Cardiac atrium fibroblast (primary cell): Measurements from ENCODE around the gene ATF6B. TPM values are rescaled to one million over a fixed set of nuclear protein-coding genes. Genes with fewer than 3 reads are reported as not detected.

Experiments
- total RNA-seq: library from RNA; depleted of rRNA; stranded (reverse); fragments of >200 nt; gene quantifications from 2 replicates; pipeline ENCODE4 v1.2.3, GENCODE V29; 2015

ATF6B gene
- 19.5 and 20.7 TPM in 2 replicates for total RNA-seq

DNA sequence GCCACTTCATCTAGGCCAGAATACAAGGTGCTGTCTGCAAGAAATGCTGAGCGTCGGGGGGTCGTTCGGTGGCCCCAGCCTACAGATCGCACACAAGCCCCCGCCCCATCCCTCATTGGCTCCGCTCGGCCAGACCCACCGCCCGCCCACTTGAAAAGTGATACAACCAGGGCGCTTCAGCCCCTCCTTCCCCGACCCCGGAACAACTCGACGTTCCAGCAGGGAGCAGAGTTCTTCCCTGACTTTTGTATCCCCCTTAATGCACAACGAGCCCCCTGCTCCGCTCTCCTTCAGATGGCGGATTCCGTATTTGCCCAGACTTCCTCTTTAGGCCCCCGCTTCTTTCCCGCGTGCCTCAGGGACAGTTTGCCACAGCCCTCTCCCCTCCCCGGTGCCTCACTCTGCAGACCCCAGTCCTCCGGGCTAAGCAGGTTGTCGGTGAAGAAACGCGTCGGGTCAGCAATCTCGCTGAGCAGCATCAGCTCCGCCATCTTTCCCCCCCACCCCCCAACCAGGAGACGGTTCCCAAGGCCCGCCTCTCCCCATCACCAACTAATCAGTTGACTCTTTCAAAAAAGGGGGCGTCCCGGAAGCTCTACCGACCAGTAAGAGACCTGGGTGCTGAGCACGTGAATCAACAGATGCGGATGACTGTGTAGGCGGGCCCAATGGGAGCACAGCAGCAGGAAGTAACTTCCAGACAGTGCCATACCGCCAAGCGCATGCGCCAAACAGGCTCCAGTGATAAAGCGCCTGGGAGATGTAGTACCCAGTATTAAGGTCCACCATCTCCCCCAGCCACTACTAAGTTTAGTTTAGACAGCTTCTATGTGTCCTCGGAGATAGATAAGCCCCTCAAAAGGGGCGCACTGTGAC is at the start of gene ATF6B:
ATF6B (minus strand) TSS at position 530 of the 876 bp plus-strand sequence; CDS start at position 491, 39 bp downstream.

DNA sequence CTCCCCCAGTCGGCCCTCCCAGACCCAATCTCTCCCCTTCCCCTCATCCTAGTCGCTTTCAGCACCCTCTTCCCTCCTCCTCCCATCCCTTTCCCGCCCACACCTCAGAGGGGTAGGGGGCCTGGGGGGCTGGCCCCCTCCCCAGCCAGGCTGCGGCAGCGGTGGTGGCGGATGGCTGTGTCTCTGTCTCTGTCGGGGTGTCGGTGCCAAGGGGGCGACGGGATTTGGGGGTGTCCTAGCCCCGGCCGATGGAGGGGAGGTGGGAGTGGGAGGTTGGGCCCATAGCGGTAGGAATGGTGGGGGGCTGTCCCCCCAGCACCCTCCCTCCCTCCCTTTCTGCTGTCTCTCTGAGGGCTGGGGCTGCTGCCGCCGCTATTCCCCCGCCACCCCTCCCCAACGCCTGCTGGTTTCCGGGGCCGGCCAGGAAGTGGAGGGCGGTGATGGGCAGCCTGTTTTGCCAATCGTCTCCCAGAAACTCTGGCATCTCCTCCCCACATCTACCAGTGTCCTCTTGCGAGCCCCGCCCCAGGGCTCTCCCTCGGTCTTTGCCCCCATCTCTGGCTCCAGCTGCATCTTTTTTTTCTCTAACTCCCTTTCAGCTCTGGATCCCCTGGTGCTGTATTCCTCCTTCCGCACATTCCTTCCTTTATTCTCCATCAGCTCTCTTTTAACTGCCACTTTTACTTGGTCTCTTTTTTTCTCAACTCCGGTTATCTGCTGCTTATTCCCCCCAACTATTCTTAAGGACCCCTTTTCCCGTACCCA is 47.8 kb upstream of the ATF6B start, which contains the start of gene AGPAT1:
AGPAT1 (minus strand) TSS at position 374 of the 765 bp plus-strand sequence. CDS start 4,588 bp downstream, outside the sequence.

DNA sequence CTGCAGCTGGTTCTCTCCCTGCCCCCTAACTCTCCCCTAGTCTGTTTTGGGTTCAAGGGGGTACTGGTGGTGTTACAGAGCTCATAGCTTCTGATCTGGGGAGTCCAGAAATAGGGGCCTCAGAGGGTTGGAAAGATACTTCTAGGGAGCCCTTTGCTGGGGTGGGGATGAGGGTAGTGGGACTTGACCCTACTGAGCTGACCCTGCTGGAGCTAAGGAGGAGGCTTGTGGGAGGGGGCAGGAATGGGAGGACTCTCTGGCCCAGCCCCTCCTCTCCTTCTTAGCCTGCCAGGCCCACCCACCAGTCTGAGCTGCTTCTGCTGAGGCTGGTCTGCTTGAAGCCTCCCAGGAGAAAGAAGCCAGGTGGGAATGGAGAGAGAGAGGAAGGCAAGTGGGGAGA is 36.2 kb upstream of the ATF6B start, which contains the start of gene EGFL8:
EGFL8 (plus strand) TSS at position 301 of the 400 bp plus-strand sequence. CDS start 1,571 bp downstream, outside the sequence.

GRCh38 chr6:32153564-32154513 is 25.8 kb upstream of the ATF6B start, which contains the start of gene PPT2:
PPT2 (plus strand) TSS chr6:32154141; CDS start chr6:32154595, 454 bp downstream.

GRCh38 chr6:32151863-32152768 is 24.1 kb upstream of the ATF6B start, which contains the start of gene PRRT1:
PRRT1 (minus strand) TSS chr6:32151939; CDS start chr6:32151827, 112 bp downstream.

GRCh38 chr6:32109114-32109764 is 18.8 kb downstream of the ATF6B start, which contains the start of gene TNXB:
TNXB (minus strand) TSS chr6:32109338; CDS start chr6:32098198, 11,140 bp downstream.

Other genes with a start within 250 kb of the ATF6B start
- not detected in 2 replicates for gene SLC44A4, start 249.2 kb downstream of the ATF6B start, total RNA-seq
- gene EHMT2, start 230.5 kb downstream of the ATF6B start, total RNA-seq: 26.0 and 35.0 TPM in 2 replicates
- gene ZBTB12, start 226.2 kb downstream of the ATF6B start, total RNA-seq: 1.8 and 2.1 TPM in 2 replicates
- 0.97 and 2.2 TPM in 2 replicates for gene C2, start 200.5 kb downstream of the ATF6B start, total RNA-seq
- 12.6 and 103 TPM in 2 replicates for gene CFB, start 182.2 kb downstream of the ATF6B start, total RNA-seq
- gene NELFE, start 169.3 kb downstream of the ATF6B start, total RNA-seq: 80.2 and 82.0 TPM in 2 replicates
- 28.0 and 44.9 TPM in 2 replicates for gene SKIC2, start 169.1 kb downstream of the ATF6B start, total RNA-seq
- 18.6 and 25.5 TPM in 2 replicates for gene DXO, start 156.1 kb downstream of the ATF6B start, total RNA-seq
- 12.1 and 14.7 TPM in 2 replicates for gene C4A, start 146.2 kb downstream of the ATF6B start, total RNA-seq
- gene C4B, start 113.5 kb downstream of the ATF6B start, total RNA-seq: 6.0 TPM in 2 replicates
- 0.49 TPM in 1 of 2 replicates, not detected in the other for gene CYP21A2, start 89.8 kb downstream of the ATF6B start, total RNA-seq
- 41.5 and 45.3 TPM in 2 replicates for gene TNXB, start 18.9 kb downstream of the ATF6B start, total RNA-seq
- gene FKBPL, start 2.0 kb upstream of the ATF6B start, total RNA-seq: 2.3 and 3.9 TPM in 2 replicates
- 0.16 TPM in 1 of 2 replicates, not detected in the other for gene PRRT1, start 23.7 kb upstream of the ATF6B start, total RNA-seq
- 9.4 and 16.1 TPM in 2 replicates for gene PPT2, start 25.9 kb upstream of the ATF6B start, total RNA-seq
- 0.97 and 7.2 TPM in 2 replicates for gene EGFL8, start 36.3 kb upstream of the ATF6B start, total RNA-seq
- 52.0 and 62.9 TPM in 2 replicates for gene AGPAT1, start 47.8 kb upstream of the ATF6B start, total RNA-seq
- 25.1 and 34.2 TPM in 2 replicates for gene RNF5, start 50.2 kb upstream of the ATF6B start, total RNA-seq
- gene AGER, start 56.0 kb upstream of the ATF6B start, total RNA-seq: 1.6 and 2.6 TPM in 2 replicates
- 14.3 and 17.3 TPM in 2 replicates for gene PBX2, start 62.0 kb upstream of the ATF6B start, total RNA-seq
- gene GPSM3, start 64.4 kb upstream of the ATF6B start, total RNA-seq: 7.0 and 7.4 TPM in 2 replicates
- gene NOTCH4, start 95.8 kb upstream of the ATF6B start, total RNA-seq: 4.2 and 5.0 TPM in 2 replicates
- gene TSBP1, start 243.7 kb upstream of the ATF6B start, total RNA-seq: not detected in 2 replicates